B cell (primary cell): ENCODE data around the gene COA8.

Source experiments
- CTCF ChIP-seq: fragments of 200-600 bp; IDR thresholded peaks from one replicate; pipeline ENCODE4 v1.8.0; 2022; ENCODE audit warnings: antibody characterized with exemption, mild to moderate bottlenecking
- EZH2 ChIP-seq: IDR thresholded peaks from 2 replicates; pipeline ENCODE4 v1.6.1; 2012; ENCODE audit warnings: borderline replicate concordance, low read depth, mild to moderate bottlenecking, moderate library complexity, low read length; ENCODE audit not compliant: insufficient read depth, poor library complexity, severe bottlenecking

GRCh38 chr14:103562429-103563225 is at the start of gene COA8, which contains the start of gene BAG5:
- TF ChIP-seq CTCF (no peak), EZH2 (no peak)
